Activated T-cell treated with anti-CD3 and anti-CD28 coated beads, Interleukin-2, amount 50 U/mL, for 4 hours (primary cell): ENCODE measurements around the gene YJU2. TPM values are rescaled to one million over a fixed set of nuclear protein-coding genes. Genes with fewer than 3 reads are reported as not detected.
A peak's percentile ranks its signal among the peaks of the same experiment; 100 is the strongest.

Experiments
- ATAC-seq, 2 donors: fragments of 200-7000 bp; cut with Tn5 transposase; one replicate each; pipeline ENCODE4 v1.10.0; 2021
- DNase-seq: peaks from one replicate; pipeline ENCODE4 v3.0.0-alpha.2; 2020
- H3K27me3 Mint-ChIP-seq: one replicate; pipeline ENCODE4 v1.8.0; 2021; ENCODE audit warnings: low read depth, mixed read lengths
- H3K36me3 Mint-ChIP-seq: one replicate; pipeline ENCODE4 v1.8.0; 2022; ENCODE audit warnings: mixed read lengths; ENCODE audit not compliant: insufficient read depth
- H3K4me1 Mint-ChIP-seq: one replicate; pipeline ENCODE4 v1.8.0; 2021; ENCODE audit warnings: low read depth, mixed read lengths
- H3K4me3 Mint-ChIP-seq: one replicate; pipeline ENCODE4 v1.8.0; 2021; ENCODE audit warnings: mild to moderate bottlenecking, moderate library complexity, mixed read lengths
- H3K9me3 Mint-ChIP-seq: one replicate; pipeline ENCODE4 v1.8.0; 2021; ENCODE audit warnings: mixed read lengths
- total RNA-seq, 3 donors: library from RNA; stranded (reverse); gene quantifications; one replicate each; pipeline ENCODE4 v1.2.1, GENCODE V29; 2021

The YJU2 gene
- total RNA-seq, 3 donors from 2014 or later, result 59.7 to 60.7 (median 59.9) TPM

DNA sequence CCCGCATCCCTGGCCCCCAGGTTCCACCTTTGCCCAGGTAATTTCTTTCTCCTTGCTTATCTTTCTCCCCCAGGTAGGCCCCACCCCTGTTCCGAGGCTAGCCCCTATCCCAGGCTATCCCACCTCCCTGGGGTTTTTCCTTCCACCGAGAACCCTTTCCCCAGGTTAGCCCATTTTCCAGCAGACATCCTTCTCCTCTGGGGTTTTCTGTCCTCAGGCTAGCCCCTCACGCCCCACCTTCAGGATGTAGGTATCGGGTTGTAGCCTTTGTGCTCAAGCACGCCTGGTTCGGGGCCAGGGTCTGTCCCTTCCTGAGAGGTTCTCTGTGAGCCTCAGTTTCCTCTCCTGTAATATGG lies 58.4 kb downstream of the YJU2 start:
- no peaks in the 10 kb centered on the region for H3K36me3 Mint-ChIP-seq
- peaks cover 9% of the 10 kb centered on the region for H3K27me3 Mint-ChIP-seq
- ATAC-seq, result no peak
- DNase-seq, result no peak
- no peaks in the 10 kb centered on the region for H3K9me3 Mint-ChIP-seq
- H3K4me3 Mint-ChIP-seq, result peak overlapping the region; percentile 38
- H3K4me1 Mint-ChIP-seq, result peaks cover 25% of the 10 kb centered on the region

DNA sequence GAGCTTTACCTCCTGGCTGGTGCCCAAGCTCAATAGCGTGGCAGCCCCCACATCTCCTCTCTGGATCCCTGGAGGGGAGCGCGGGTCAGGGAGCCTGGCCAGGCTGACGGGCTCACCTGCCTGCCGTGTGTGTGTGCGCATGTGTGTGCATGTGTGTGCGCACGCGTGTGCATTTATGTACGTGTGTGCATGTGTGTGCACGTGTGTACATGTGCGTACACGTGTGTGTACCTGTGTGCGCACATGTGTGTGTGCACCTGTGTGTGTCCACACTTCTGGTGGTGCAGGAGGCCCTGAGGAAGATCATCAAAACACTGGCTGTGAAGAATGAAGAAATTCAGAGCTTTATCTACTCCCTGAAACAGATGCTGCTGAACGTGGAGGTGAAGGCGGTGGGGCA lies 58.8 kb downstream of the YJU2 start:
- ATAC-seq (no peak), DNase-seq (no peak)
- H3K4me1 Mint-ChIP-seq, result peaks cover 22% of the 10 kb centered on the region
- H3K4me3 Mint-ChIP-seq, result peak overlapping the region; percentile 38
- peaks cover 9% of the 10 kb centered on the region for H3K27me3 Mint-ChIP-seq
- no peaks in the 10 kb centered on the region for H3K36me3 Mint-ChIP-seq
- H3K9me3 Mint-ChIP-seq, result no peaks in the 10 kb centered on the region

DNA sequence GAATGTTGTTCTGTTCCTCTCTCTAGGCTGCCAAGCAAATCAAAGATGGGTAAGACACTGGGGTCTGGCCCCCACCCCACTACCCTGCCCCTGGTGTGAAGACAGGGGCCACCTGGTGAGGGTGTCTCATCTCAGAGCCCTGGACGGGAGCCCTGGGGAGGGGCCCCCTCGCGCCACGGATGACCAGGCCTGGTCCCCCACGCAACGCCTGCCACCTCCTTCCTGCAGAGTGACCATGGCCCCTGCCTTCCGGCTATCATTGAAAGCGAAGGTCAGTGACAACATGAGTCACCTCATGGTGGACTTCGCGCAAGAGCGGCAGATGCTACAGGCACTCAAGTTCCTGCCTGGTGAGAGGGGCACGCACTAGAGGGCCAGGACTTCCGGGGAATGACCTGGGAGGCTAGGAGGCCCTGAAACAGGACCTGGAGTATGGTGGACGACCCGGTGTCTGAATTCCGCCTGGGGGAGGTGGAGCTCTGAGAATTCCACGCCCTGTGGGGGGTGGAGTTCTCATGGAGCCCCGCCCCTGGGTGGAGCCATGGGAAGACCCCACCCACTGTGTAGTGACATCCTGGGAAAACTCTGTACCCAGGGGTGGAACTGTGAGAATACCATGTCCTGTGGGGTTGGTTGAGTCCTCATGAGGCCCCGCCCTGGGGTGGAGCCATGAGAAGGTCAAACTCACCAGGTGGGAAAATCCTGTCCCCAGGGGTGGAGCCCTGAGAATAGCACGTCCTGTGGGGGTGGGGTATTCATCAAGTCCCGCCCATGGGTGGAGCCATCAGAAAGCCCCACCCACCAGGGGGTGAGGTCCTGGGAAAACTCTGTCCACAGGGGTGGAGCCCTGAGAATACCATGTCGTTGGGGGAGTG lies 63.6 kb downstream of the YJU2 start:
- H3K27me3 Mint-ChIP-seq, result peaks cover 2% of the 10 kb centered on the region
- DNase-seq, result no peak
- H3K4me1 Mint-ChIP-seq, result no peaks in the 10 kb centered on the region
- H3K36me3 Mint-ChIP-seq, result no peaks in the 10 kb centered on the region
- no peaks in the 10 kb centered on the region for H3K9me3 Mint-ChIP-seq
- ATAC-seq, result peak; percentile 43 to 51
- no peak overlapping the region for H3K4me3 Mint-ChIP-seq

DNA sequence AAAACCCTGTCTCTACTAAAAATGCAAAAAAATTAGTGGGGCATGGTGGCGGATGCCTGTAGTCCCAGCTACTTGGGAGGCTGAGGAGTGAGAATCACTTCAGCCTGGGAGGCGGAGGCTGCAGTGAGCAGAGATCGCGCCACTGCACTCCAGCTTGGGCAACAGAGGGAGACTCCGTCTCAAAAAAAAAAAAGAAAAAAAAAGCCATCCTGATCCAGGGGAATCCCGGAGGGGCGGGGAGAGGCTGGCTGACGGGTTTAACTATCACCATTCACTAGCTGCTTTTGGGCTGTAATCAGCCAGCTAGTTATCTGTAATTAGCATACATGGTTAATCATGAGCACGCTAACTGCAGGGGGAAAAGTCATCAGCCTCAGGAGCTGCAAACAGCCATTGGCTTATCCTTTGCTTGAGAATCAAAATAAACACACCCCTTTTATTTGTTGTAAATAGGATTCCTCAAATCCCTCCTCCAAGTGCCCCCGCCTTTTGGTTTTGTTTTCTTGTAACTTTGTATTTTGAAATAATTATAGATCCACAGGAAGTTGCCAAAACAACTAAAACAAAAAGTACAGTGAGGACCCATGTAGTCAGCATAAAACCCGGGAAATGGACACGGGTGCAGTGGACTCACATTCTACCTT lies 67.1 kb downstream of the YJU2 start:
- DNase-seq (no peak), ATAC-seq (no peak)
- no peaks in the 10 kb centered on the region for H3K36me3 Mint-ChIP-seq
- no peaks in the 10 kb centered on the region for H3K4me1 Mint-ChIP-seq
- H3K9me3 Mint-ChIP-seq, result no peaks in the 10 kb centered on the region
- no peaks in the 10 kb centered on the region for H3K27me3 Mint-ChIP-seq
- no peak overlapping the region for H3K4me3 Mint-ChIP-seq

DNA sequence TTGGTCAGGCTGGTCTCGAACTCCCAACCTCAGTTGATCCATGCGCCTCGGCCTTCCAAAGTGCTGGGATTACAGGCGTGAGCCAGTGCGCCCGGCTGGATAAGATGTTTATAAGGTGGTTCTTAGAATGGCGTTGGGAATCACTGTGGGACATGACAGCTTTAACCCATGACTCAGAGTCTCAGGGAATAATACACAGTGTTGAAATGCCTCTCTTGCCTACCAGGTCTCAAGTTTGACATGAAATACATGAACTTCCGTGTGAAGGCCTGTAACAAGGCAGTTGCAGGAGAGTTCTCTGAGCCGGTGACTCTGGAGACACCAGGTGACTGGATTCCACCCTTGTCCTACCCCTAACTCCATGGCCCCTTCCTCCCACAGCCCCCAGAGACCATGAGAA lies 70.1 kb downstream of the YJU2 start:
- ATAC-seq (no peak), DNase-seq (no peak)
- Mint-ChIP-seq H3K4me1 (no peaks in the 10 kb centered on the region), H3K27me3 (no peaks in the 10 kb centered on the region), H3K4me3 (no peak overlapping the region), H3K36me3 (no peaks in the 10 kb centered on the region), H3K9me3 (peaks cover 5% of the 10 kb centered on the region)

DNA sequence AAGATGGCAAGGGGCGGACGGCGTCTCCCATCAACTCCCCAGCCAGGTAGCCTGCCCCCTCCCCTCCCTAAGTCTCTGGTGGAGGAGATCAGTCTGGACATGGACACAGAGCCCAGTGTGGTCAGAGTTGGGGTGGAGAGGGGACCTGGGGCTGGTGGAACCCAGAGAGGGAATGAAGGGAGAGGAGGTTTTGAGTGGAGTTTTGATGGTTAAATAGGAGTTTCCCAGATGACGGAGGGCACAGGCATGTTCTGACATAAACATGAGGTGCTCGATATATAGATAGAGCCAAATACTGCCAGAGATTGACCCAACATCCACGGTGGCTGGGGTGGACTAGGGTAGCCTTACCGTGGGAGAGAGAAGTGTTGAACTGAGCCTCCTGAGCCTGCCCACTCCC lies 71.6 kb downstream of the YJU2 start:
- ATAC-seq, result no peak
- H3K36me3 Mint-ChIP-seq, result no peaks in the 10 kb centered on the region
- H3K4me1 Mint-ChIP-seq, result no peaks in the 10 kb centered on the region
- H3K9me3 Mint-ChIP-seq, result peaks cover 5% of the 10 kb centered on the region
- no peak for DNase-seq
- H3K27me3 Mint-ChIP-seq, result no peaks in the 10 kb centered on the region
- H3K4me3 Mint-ChIP-seq, result no peak overlapping the region

Other genes with a start within 250 kb of the YJU2 start
- 10 to 100 TPM; 33.9 to 37.0 (median 35.3) TPM for gene PIAS4, start 239.3 kb upstream of the YJU2 start, total RNA-seq
- gene ZBTB7A, start 180.2 kb upstream of the YJU2 start, total RNA-seq, result 10 to 100 TPM; 46.6 to 49.6 (median 47.4) TPM
- 100 to 1,000 TPM; 136 to 143 (median 139) TPM for gene MAP2K2, start 123.0 kb upstream of the YJU2 start, total RNA-seq
- under 1 TPM in 1 of 3 donors, not detected in 2; 0.08 TPM for gene CREB3L3, start 93.4 kb upstream of the YJU2 start, total RNA-seq
- gene SIRT6, start 64.5 kb upstream of the YJU2 start, total RNA-seq, result 10 to 100 TPM; 42.9 to 48.2 (median 43.9) TPM
- under 1 TPM; 0.25 to 0.71 (median 0.26) TPM for gene ANKRD24, start 64.4 kb upstream of the YJU2 start, total RNA-seq
- gene EBI3, start 17.6 kb upstream of the YJU2 start, total RNA-seq, result 10 to 100 TPM in 1 of 3 donors, 1 to 10 TPM in 2; 6.3 to 26.2 (median 9.9) TPM
- not detected for gene SHD, start 32.2 kb downstream of the YJU2 start, total RNA-seq
- gene TMIGD2, start 55.3 kb downstream of the YJU2 start, total RNA-seq, result 1 to 10 TPM; 1.9 to 2.7 (median 2.1) TPM
- 10 to 100 TPM in 1 of 3 donors, 1 to 10 TPM in 2; 5.9 to 10.4 (median 9.1) TPM for gene FSD1, start 57.5 kb downstream of the YJU2 start, total RNA-seq
- gene STAP2, start 91.7 kb downstream of the YJU2 start, total RNA-seq, result 10 to 100 TPM; 11.1 to 13.2 (median 12.8) TPM
- gene MPND, start 96.5 kb downstream of the YJU2 start, total RNA-seq, result 10 to 100 TPM; 16.0 to 18.6 (median 18.1) TPM
- 10 to 100 TPM; 50.8 to 52.6 (median 52.2) TPM for gene SH3GL1, start 153.5 kb downstream of the YJU2 start, total RNA-seq
- 10 to 100 TPM; 59.1 to 81.0 (median 64.3) TPM for gene CHAF1A, start 155.6 kb downstream of the YJU2 start, total RNA-seq
- 10 to 100 TPM; 57.2 to 73.1 (median 70.7) TPM for gene UBXN6, start 210.7 kb downstream of the YJU2 start, total RNA-seq
- gene HDGFL2, start 225.2 kb downstream of the YJU2 start, total RNA-seq, result 10 to 100 TPM; 38.9 to 41.8 (median 40.7) TPM